ENCODE measurements around the gene GABRR2.
"Not testable (repeated sequence)": the region's sequence is repeated elsewhere in the genome, so short reads cannot be mapped to it uniquely, and the experiment has no call there.

The GABRR2 gene

DNA sequence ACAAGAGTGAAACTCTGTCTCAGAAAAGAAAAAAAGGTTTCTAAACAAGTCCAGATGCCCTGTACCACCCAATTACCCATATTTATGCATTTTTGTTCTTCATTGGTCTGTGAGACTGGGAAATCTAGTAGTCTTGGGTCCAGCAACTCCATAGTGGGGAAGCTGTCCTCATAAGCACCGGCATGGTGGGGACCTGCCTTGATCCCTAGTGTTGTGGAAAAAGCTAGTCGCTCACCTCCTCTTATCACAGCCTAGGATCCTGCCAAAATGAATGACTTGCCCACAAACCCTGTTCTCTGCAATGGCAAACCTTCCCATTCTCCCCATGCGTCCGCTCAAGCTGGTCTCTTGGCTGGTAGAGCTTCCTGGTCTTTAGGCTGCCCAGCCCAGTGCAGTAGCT lies 59.7 kb downstream of the GABRR2 start:
- DNase-seq: no peak

DNA sequence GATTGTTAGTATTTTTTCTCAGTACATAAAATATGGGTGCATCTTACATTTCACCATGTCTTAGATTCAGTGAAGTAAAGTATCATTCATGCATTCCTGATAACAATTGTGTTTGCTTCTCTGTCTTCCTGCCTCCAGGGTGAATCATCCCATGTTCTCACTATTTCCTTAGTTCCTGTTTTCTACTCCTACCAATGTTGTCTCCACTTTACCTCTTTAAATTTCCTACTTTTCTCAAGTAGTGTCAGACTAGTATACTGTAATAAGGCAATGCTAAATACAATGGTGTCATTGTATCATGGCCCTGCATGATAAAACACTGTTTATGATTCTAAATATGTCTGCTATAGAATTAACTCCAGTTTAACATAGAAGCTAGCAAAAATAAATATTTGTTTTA lies 60.5 kb downstream of the GABRR2 start:
- no peak for DNase-seq

DNA sequence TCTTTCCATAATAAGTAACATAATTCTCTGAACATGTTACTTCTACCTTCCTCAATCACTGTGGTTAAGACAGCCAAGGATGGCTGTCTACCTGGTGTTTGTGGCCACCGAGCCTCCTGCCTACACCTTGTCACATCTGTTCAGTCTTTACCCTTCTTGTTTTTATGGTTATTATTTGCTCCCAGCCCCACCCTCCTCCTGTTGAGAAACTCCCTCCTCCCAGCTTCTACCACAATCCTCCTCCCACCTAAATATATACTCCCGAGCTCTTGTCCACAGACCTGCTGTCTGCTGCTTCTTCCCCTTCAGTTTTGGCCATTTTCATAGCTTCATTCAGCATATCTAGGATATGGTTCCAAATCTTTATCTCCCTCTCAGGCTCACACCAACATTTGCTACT lies 62.2 kb downstream of the GABRR2 start:
- no peak for DNase-seq

DNA sequence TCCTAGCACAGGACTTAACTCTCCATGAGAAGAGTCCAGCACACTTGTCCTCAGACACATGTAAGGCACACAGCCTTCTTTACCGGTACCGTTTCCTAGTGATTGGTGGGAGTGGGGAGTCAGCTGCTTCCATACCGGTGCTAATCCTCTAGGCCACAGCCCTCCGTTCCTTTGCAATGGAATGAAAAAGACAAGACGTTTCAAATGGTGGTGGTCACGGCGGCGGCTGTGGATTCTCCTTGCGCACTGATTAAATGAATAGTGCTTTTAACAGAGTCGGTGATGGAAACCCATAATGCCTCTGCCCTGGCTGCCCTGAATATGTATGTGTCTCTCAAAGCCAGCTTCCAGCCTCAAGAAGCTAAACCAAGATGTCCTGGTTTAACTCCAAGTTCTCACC lies 63.1 kb downstream of the GABRR2 start:
- DNase-seq: no peak

DNA sequence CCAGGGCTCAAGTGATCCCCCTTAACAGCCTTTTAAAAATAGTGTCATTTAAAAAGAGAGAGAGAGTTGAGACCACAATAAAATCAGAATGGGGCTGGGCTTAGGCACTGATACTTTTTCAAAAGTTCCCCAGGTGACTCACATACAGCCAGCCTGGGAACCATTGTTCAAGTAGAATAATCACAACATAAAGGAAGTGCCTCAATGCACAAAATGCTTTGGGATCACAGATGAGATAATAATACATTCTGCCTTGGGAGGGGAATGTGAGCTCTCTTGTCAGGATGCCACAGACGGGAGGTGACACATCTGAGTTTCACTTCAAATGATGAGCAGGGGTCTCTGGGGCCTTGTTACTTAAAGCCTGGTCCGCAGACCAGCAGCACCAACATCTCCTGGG lies 63.9 kb downstream of the GABRR2 start:
- no peak for DNase-seq

DNA sequence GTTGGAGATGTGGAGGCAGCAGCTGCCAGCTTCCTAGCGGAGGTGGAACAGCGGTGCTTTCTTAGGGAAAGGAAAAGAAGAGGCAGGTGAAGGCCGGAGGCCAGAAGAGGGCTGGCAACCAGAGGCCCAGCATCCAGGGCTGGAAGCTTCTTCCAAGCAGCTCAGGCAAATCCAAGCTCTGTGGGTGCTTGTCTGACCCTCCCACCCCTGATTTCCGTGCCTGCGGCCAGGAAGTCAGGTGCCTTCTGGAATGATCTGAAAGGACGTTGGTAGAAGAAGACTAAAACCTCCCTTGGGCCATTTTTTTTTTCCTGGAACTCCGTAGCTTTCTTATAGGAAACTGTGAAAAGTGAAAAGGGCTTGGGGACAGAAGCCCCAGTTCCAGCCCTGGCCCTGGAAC lies 64.9 kb downstream of the GABRR2 start:
- no peak for DNase-seq

DNA sequence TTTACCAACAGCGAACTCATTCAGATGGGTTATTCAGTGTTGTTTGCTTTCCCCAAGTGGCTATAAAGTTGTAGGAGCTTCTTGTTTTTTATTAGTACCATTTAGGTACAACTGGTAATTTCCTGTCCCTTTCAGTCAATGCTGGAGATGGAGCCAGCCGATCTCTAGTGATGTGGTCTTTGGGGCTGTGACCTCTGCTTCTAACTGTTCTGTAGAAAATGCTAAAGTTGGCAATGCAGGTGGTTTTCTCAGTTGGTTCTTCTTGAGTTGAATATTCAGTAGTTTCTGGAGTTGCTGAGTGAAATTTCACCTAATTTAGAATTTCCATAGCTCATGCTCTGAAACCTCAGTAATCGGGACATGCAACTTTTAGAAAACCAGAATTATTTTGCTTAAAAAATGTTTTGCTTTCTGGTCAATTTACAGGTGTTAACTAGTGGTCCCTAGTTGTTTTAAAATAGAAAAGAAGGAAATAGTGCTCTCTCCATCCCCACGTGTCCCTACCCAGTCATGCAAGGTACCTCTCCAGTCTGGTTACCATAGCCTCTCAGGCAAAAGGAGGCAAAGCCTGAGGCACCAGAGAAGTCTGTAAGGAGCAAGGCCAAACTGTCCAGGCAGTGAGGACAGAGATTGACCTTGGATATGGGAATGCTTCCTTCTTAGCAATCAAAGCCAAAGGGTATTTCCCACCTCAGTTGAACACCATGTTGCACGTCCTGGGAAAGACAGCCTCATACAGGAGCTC lies 70.7 kb downstream of the GABRR2 start:
- no peak for DNase-seq

DNA sequence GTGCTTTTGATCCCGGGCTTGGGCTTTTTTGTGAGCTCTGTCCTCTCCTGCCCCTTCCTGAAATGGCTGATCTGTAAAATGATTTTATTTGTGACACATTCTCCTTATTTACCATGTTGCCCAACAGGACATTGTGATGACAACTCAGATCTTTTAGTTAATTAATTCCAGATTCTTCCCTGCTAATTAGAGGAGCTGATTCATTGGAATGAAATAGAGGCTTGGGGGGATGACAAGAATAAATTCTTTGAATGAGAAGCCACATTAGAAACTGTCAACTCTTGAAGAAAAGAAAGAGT lies 71.8 kb downstream of the GABRR2 start:
- no peak for DNase-seq

DNA sequence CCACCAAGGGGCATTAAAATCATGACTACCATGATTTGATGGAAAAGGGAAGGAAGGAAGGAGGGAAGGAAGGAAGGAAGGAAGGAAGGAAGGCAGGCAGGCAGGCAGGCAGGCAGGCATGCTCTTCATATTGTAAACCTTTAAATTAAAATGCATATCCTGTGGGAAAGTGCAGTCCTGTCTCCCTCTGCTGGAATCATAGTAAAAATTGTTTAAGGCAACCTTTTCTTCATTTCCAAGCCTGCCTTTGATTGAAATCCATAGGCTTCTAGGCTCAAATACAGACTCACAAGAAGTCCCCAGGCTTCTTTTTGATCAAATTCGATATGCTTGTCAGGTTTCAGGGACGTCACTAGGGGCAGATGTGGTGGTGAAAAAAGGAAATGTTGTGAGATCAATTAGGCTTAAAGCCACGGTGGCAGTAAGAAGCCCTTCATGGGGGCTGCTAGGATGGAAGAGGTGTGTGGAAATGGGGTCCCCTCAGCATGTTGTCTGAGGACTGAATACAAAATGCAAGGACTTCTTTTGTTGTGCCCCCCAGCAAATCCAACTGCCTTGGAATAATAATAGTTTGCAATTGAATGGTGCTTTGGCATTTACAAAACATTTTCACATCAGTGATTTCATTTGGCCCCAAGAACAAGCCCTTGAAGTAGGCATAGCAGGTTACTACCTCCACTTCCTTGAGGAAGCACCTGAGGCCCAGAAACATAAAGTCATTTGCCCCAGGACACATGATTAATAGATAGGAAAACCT lies 72.3 kb downstream of the GABRR2 start:
- no peak for DNase-seq

DNA sequence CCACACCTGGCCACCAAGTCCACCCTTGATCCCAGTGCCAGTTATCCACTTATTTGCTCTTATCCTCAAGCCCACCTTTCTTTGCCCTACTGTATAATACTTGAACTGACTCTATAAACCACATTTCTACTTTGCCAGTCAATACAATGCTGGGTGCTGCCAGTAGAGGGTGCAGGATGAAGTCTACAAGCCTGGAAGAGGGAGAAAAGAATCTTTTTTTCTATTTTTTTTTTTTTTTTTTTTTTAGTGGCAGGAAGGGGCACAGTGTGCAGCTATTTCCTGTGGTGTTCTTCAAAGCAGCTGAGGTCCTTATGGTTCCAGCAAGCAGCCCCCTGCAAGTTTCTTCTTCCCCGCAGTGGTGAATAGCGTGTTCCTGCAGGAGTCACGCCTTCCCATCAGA lies 75.8 kb downstream of the GABRR2 start:
- DNase-seq: peak; percentile 58

DNA sequence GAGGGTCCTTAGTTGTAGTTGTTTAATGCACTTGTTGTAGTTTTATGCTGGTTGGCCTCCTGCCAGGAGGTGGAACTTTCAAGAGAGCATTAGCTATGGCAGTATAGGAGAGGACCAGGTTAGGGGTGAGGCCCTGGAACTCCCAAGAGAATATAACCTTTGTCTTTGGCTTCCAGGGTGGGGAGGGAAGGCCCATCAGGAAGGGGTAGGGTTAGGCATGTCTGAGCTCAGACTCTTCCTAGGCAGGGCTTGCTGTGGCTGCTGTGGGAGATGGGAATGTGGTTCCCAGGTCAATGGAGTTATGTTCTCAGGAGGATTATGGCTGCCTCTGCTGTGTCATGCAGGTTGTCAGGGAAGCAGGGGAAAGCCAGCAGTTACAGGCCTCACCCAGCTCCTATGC lies 77.9 kb downstream of the GABRR2 start:
- no peak for DNase-seq

DNA sequence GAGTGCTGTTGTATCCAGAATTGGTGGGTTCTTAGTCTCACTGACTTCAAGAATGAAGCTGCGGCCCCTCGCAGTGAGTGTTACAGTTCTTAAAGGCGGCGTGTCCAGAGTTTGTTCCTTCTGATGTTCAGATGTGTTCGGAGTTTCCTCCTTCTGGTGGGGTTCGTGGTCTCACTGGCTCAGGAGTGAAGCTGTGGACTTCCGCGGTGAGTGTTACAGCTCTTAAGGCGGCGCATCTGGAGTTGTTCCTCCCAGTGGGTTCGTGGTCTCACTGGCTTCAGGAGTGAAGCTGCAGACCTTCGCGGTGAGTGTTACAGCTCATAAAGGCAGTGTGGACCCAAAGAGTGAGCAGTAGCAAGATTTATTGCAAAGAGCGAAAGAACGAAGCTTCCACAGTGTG lies 81.5 kb downstream of the GABRR2 start:
- DNase-seq: not testable (repeated sequence)

DNA sequence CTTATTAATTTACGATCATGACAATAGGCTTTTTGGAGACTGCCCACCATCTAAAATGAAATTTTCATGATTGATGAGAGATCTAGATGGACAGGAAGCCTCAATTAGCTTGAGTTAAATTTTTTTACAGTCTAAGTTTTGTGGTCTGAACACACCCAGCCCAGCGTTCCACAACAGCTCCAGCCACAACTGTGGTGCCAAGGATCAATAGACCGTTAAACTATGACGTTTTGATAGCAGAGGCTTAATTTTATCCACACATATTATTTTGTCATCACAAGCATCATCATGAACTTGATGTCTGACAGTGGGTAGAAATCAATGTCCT lies 92.4 kb downstream of the GABRR2 start:
- DNase-seq: no peak

DNA sequence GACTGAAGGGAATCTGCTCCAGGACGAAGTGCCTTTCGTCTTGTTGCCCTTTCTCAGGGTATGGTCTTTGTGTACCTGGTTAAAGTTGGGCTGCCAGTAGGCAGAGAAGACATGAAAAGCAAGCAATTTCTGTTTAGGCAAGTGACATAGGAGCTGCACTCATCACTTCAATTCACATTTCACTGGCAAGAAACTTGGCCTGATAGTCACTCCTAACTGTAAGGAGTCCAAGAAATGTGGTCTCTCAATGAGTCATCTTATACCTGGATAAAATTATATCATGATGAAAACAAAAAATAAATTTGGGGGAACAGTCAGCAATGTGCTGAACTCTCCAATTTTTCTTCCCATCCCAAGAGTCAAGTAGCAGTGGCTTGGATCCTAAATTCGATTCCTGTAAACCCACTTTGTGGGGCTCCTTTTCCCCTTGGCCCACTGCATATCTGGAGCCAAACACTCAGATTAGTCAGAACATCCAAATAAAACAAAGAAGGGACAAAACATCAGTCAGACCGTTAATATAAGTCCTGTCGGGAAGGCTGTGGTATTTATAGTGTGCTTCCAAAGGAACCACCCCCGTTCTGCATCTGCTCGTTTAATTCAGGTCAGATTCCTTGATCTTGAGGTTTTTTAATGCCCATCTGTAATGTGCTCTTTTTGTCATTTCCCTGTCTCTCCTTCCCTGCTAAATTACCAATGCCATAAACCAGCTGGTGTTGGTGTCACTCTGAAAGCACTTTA lies 93.0 kb downstream of the GABRR2 start:
- DNase-seq: no peak

DNA sequence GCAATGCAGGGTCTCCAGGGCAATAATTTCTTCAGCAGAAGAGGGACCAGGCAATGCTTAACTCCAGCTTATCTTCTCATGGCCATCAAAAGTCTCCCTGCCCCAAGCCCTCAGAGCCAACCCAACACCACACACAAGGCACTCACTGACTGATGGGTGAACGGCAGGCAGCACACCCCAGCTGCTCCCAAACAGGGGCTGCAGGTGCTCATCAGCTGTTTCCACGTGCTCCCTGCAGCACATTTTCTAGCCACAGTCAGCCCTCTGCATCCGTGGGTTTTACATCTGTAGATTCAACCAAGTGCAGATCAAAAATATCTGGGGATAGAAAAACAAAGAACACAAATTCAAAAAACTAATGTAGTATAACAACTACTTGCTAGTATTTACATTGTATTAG lies 94.0 kb downstream of the GABRR2 start:
- no peak for DNase-seq

DNA sequence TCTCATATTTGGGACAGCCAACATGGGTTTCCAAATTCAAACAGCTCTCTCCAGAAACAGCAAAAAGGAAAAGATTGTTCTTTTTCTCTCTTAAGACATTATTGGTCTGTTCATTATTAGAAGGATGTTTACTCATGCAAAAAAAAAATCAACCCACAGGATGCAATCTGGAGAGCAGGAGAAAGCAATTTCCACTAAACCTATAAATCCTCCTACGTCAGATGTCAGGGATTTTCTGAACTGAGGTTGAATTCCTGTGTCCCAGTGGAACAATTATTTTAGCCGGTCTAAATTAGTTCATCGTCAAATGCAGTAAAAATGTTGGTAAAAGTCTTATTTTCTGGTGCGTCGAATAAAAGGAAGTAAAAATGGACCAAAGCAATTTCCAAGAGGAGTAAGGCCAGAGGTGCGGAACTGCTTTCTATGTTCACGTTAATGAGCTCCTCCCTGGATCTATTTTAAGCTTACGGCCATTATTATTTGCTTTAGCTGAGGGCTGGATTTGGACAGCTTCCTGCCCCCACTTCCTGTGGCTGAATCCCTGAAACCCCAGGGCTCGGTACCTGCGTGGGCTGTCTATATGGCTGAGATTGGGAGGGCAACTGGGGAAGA lies 97.7 kb downstream of the GABRR2 start, which contains the start of gene GABRR1:
TSS of gene GABRR1 (minus strand) at position 60 of the 612 bp plus-strand sequence. CDS start at position 24, 36 bp downstream.
- DNase-seq: no peak

DNA sequence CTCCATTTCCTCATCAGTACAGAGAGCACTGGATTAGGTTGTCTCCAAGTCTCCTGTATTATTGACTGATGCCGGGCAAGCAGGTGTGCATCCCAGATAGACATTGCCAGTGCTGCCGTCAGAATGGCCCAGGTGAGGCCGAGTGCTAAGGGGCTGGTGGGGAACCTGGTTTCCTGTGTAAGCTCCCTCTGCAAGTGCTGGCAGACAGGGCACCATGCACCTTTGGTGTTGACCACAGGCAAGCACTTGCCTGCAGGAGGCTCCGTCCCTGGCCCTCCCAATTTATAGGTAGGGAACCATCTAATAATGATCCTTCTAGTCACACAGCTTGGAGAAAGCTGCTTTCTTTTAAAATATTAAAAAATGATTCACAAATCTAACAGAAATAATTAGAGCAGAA lies 98.7 kb downstream of the GABRR2 start:
- DNase-seq: no peak

DNA sequence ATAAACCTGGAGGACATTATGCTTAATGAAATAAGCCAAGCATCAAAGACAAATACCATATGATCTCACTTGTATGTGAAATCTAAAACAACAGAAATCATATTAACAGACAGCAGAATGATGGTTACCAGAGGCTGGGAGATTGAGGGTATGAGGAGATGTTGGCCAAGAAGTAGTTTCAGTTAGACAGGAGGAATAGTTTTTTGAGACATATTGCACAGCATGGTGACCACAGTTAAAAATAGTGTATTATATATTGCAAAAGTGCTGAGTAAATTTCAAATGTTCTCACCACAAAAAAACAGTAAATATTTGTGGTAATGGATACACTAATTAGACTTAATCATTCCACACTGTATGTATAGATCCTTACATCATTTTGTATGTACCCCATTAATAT lies 99.7 kb downstream of the GABRR2 start:
- DNase-seq: no peak

DNA sequence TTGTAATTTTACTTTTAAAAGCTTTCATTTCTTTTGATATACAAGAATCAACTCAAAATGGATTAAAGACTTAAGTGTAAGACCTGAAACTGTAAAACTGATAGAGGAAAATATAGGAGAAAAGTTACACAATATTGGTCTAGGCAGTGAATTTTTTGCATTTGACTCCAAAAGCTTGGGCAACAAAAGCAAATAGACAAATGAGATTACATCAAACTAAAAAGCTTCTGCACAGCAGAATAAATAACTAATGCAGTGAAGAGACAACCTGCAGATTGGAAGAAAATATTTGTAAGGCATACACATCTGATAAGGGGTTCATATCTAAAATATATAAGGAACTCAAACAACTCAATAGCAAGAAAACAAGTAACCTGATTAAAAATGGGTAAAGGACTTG lies 100.9 kb downstream of the GABRR2 start:
- DNase-seq: no peak

DNA sequence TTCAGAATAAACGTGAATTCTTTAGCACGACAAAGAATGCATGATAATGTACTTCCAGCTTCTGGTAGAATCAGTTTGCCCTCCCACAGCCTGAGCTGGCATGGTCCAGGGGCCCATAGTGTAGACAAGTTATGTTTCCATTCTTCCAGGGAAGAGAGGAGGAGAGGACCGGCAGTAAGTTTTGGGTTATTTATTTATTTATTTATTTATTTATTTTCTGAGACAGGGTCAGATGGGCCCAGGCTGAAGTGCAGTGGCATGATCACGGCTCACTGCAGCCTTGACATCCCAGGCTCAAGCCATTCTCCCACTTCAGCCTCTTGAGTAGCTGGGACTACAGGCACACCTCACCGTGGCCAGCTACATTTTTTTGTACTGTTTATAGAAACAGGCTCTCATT lies 102.6 kb downstream of the GABRR2 start:
- DNase-seq: no peak

DNA sequence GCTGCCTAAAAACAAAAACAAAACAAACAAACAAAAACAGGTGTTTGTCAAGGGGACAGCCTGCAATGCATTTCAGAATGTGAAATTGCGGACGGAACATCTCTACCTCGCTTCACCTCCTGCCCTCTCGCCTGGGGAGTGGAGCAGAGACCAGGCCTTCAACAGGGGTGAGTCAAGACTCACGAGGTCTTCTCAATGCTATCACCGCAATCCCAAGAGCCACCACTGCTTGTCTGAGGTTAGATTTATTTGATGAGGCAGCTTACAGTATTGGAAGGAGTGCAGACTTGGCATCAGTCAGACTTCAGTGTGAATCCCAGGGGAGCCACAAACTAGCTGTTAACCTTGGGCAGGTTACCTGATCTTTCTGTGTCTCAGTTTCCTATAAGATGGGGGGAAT lies 105.6 kb downstream of the GABRR2 start:
- DNase-seq: no peak

DNA sequence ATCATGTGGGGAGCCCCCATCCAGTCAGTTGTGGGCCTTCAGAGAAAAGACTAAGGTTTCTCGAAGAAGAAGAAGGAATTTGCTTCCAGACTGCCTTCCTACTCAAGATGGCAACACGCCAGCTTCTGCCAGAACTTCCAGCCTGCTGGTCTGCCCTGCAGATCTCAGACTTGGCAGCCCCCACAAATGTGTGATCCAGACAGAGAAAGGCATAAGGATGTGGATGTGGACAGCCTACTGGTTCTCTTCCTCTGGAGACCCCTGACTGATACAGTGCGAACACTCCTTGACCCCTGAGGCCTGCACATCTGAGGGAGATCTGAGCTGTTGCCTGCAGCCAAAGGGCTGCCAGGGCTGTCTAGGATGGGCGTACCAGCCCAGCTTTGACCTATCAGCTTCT lies 106.5 kb downstream of the GABRR2 start:
- no peak for DNase-seq

Measured in 8988T (cell line).